ENCODE measurements around the gene KCNIP4.
"Not testable (repeated sequence)": the region's sequence is repeated elsewhere in the genome, so short reads cannot be mapped to it uniquely, and the experiment has no call there.

KCNIP4 gene

DNA sequence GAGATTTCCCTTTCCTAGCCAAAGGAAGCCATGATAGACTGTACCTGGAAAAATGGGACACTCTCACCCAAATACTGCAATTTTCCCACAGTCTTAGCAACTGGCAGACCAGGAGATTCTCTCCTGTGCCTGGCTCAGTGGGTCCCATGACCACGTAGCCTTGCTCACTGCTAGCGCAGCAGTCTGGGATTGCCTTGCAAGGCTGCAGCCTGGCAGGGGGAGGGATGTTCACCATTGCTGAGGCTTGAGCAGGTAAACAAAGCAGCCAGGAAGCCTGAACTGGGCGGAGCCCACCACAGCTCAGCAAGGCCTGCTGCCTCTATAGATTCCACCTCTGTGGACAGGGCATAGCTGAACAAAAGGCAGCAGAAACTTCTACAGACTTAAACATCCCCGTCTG, 596.2 kb downstream of the KCNIP4 start:
- not testable (repeated sequence) for DNase-seq (ENCODE audit: low spot score)

- no peak for DNase-seq (ENCODE audit: low spot score)
These were observed 601.4 kb downstream of the KCNIP4 start for GRCh38 chr4:21347142-21347541.

- no peak for DNase-seq (ENCODE audit: low spot score)
These were observed 620.4 kb downstream of the KCNIP4 start for GRCh38 chr4:21327976-21328700.

- no peak for DNase-seq (ENCODE audit: low spot score)
These were observed 628.5 kb downstream of the KCNIP4 start for GRCh38 chr4:21320034-21320433.

- DNase-seq (ENCODE audit: low spot score), result no peak
These were observed 640.9 kb downstream of the KCNIP4 start for GRCh38 chr4:21307709-21308108.

DNA sequence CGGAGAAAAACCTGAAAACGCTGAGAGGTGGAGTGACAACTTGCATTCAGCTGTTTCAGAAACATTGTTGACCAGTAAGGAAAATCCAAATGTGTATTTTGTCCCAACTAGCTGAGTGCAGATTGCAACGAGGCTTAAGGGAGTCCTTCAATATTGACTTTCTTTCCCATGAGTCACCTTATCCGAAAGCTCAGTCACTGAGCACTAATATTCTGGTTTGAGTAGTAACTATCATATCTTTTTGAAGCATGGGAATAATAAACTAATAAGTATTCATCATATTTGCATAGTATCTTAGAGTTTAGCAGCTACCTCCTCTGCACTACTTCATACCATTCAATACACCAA, 644.1 kb downstream of the KCNIP4 start:
- no peak for DNase-seq (ENCODE audit: low spot score)

DNA sequence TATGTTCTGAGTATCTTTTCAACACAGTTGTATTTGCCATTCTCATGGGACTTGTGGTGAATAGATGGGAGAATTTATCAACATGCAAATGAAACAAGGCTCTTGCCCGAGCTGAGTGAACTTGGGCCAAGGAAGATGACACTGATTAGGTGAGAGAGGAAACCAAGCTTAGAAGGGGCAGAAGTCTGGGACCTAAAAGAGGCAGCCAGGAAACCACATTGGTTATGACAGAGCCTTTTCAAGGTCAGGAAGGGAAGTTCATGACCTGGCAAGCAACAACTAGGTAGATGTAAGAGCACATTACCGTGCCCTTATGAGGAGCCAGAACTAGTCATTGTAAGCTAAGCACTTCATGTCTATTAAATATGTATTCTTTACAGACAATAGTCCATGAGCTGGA, 658.0 kb downstream of the KCNIP4 start:
- no peak for DNase-seq (ENCODE audit: low spot score)

GRCh38 chr4:21276046-21276445, 672.5 kb downstream of the KCNIP4 start:
- DNase-seq (ENCODE audit: low spot score), result no peak

GRCh38 chr4:21271439-21272052, 677.0 kb downstream of the KCNIP4 start:
- no peak for DNase-seq (ENCODE audit: low spot score)

DNA sequence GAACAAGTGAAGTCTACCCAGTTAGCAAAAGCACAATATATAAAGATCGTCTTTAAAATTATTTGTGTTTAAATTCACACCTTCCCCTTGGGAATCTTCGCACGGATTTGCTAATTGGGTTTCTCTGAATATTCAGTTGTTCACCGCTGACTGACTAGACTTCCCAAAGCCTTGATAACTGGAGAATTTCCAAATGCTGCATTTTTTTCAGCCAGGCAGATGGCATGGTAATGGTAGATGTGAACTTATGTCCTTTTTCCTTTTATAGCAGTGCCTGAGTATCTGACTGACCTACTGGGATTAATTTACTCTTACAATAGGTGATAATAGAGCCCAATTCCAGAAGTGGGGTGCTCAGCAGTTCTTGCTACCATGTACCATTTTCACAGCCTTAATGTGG, 700.2 kb downstream of the KCNIP4 start:
- DNase-seq (ENCODE audit: low spot score), result no peak

DNA sequence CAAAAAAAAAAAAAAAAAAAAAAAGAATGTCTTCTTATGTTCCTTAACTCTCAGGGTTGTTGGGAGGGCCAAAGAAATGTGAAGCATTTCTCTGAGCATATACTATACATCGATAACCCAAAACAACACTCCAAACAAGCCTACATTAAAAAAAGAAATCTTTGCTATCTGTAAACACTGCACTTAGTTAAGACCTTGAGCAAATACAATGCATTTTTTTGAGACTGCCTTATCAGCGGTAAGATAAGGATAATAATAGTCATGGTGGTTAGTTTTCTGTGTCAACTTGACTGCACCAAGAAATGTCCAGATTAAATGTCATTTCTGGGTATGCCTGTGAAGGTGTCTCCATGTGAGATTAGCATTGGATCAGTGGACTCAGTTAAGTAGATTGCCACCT, 706.4 kb downstream of the KCNIP4 start:
- no peak for DNase-seq (ENCODE audit: low spot score)

GRCh38 chr4:21226637-21227538, 721.7 kb downstream of the KCNIP4 start:
- DNase-seq (ENCODE audit: low spot score), result no peak

DNA sequence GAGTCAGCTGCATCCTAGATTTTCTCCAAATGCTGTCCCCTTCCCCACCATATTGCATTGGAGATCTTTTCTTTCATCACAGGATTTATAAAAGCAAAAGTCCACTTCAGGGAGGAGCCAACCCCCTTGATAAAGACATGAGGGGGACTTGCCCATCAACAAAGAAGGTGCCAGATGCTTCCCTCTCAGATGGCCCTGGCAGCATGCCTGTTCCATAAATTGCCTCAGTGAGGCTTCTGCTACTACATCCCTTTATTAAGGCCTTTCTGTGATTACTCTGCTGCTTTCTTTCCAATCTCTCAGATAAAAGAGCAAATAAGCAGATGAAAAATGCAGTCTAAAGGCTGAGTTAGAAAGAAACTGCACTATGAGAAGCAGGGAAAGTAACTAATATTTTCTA, 736.7 kb downstream of the KCNIP4 start:
- DNase-seq (ENCODE audit: low spot score), result no peak

GRCh38 chr4:21209860-21210259, 738.7 kb downstream of the KCNIP4 start:
- DNase-seq (ENCODE audit: low spot score), result no peak

DNA sequence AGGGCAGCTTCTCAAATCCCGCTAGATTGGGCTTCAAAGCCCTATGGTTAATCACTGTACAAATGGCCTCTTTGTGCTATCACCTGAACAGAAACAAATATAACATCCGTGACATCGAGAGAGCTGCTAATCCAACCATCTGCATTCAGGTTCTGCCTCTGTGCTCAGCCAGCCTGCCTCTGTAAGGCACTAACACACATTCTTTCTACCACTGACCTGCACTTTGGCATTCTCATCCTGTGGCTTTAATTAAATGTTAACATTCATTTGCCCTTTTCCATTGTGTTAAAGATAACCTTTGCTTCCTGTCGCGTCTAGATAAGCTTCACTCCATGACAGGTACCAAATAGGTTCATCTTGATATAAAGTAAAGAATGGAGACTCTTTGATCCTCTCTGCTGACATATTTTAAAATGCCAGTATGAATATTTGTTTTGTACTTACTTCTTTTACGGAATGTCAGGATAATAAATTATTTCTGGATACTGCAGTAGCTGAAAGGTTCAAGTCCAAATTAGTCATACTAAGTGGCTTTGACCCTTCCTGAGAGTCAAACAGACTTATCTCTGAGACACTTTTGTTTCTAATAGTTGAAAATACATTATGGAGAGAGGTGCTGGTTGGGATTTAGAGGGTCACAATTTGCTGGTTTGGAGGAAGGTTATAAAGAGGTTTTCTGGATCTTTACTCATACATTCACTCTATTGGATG, 742.6 kb downstream of the KCNIP4 start:
- DNase-seq (ENCODE audit: low spot score), result no peak

DNA sequence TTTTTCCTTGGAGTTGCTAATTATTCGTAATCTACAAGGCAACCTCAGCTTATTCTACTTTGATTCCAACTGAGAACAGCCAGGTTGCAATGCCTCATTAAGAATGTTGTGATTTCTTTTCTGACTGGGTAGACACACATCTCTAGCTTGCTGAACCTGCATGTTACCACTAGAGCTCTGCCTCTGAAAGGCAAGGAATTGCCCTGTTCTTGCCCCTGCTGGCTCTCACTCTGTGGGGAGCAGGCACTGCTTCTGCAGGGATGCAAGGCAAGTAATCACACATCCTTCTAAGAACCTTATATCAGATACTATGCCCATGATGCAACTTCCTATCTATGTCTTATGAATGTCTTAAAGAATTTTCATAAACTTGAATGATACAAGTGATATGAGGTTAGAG, 745.2 kb downstream of the KCNIP4 start:
- DNase-seq (ENCODE audit: low spot score), result no peak

- no peak for DNase-seq (ENCODE audit: low spot score)
These were observed 745.6 kb downstream of the KCNIP4 start for GRCh38 chr4:21202959-21203358.

DNA sequence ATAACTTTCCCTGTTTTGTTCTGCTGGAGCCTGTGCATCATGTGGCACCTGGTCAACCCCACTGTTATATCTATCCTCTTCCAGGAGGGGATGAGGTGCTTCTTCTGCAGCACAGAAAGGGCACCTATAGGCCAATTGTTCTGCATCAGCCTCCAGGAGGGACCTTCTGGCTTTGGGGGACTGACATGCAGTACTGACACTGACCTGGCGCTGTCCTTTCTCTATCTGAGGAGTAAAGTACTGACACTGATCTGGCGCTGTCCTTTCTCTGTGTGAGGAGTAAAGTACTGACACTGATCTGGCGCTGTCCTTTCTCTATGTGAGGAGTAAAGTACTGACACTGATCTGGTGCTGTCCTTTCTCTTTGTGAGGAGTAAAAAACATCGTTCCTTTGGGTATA, 749.9 kb downstream of the KCNIP4 start:
- DNase-seq (ENCODE audit: low spot score), result no peak

DNA sequence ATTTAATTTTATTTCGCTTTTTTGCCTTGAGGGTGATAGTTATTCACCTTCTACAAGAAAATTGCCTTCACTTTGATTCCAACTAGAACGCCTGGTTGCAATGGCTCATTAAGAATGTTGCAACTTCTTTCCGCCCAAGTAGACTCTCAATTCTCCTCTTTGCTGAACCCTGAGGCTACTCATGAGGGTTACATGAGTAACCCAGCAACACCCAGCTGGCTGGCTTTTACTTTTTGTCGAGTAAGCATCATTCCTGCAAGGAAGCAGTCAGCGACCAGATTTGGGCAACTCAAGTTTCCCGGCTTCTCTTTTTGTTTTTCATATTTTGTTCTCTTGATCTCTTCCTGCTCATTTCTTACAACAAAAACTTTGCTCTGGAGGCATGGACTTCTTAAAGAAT, 752.9 kb downstream of the KCNIP4 start:
- no peak for DNase-seq (ENCODE audit: low spot score)

DNA sequence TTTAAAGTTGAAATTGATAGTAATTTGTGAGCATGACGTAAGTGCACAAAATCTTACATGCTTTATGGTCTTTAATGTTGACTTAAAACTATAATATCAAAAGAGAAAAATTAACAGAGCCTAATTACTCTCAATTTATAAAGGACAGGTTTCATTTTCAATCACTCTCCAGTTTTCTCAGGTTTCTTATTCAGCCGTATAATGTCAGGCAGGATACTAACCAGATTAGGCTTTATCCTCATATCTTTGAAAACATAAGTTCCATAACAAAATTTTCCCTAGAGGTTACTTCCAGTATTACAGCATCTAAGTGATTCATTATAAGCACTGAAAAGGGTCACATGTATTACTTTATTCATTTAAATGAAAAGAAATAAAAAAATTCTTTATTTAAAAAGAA, 756.2 kb downstream of the KCNIP4 start:
- no peak for DNase-seq (ENCODE audit: low spot score)

GRCh38 chr4:21191317-21191716, 757.3 kb downstream of the KCNIP4 start:
- DNase-seq (ENCODE audit: low spot score), result no peak

DNA sequence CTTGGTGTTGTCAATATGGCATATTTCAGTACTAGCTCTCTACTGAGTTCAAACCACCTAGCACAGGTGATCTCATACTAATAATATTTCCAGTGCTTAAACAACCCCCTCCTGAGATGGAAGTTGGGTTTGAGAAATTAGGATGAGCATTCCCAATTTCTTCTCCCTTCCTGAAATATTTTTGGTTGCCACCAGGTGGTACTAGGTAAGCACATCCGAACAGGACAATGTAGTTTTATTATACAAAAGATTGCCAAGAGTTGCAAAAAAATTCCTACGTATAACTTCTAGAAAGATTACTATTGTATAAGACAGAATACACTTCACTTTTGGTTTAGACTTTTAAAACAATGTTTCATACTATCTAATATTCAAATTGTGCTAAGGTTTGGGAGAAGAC, 763.8 kb downstream of the KCNIP4 start:
- DNase-seq (ENCODE audit: low spot score), result no peak
